IMR-90 (cell line): Measurements from ENCODE around the gene TSR3. TPM values are rescaled to one million over a fixed set of nuclear protein-coding genes. Genes with fewer than 3 reads are reported as not detected.

Source experiments
- ATAC-seq: fragments of 200-7000 bp; cut with Tn5 transposase; 2 replicates; pipeline ENCODE4 v1.9.1; 2020; ENCODE audit warnings: low read depth, mild to moderate bottlenecking, moderate library complexity
- BruUV-seq: library from RNA; stranded (reverse); fragments of 400-500 nt; replicated peaks from 2 replicates; lab custom pipeline; 2021; lab: Mats Ljungman, UMichigan
- CTCF ChIA-PET: fragments of 300-600 bp; formaldehyde crosslinking; extraction: SDS; loops from one replicate; lab custom pipeline; 2021; ENCODE audit warnings: antibody characterized with exemption; lab: Yijun Ruan, JAX
- POLR2A ChIA-PET: fragments of 300-600 bp; sonication (Branson Sonifier 250); formaldehyde crosslinking; loops from one replicate; lab custom pipeline; 2022; ENCODE audit warnings: antibody characterized with exemption; ENCODE audit not compliant: unreplicated experiment; lab: Charles Lee
- DNase-seq: peaks from one replicate; pipeline ENCODE4 v3.0.0; 2013
- H2AFZ ChIP-seq: replicated peaks from 2 replicates; pipeline ENCODE3; 2013; ENCODE audit warnings: low read length, mild to moderate bottlenecking; ENCODE audit not compliant: poor library complexity
- H2AK5ac ChIP-seq: 2 replicates; pipeline ENCODE4 v1.6.1; 2013; ENCODE audit warnings: low read depth, low read length, inconsistent platforms
- H2AK9ac ChIP-seq: replicated peaks from 2 replicates; pipeline ENCODE3; 2013; ENCODE audit warnings: mild to moderate bottlenecking, low read depth, low read length, moderate library complexity; ENCODE audit not compliant: poor library complexity
- H2BK120ac ChIP-seq: 2 replicates; pipeline ENCODE4 v1.6.1; 2013; ENCODE audit warnings: low read depth, low read length, inconsistent platforms
- H2BK15ac ChIP-seq: 3 replicates; pipeline ENCODE4 v1.6.1; 2013; ENCODE audit warnings: low read depth, low read length, inconsistent platforms
- H2BK20ac ChIP-seq: 2 replicates; pipeline ENCODE4 v1.6.1; 2013; ENCODE audit warnings: low read depth, mild to moderate bottlenecking, inconsistent platforms, low read length, moderate library complexity
- H2BK5ac ChIP-seq: 2 replicates; pipeline ENCODE4 v1.6.1; 2013; ENCODE audit warnings: mild to moderate bottlenecking, low read depth, low read length, inconsistent platforms; ENCODE audit not compliant: poor library complexity, severe bottlenecking
- H3K14ac ChIP-seq: replicated peaks from 2 replicates; pipeline ENCODE4 v1.6.1; 2013; ENCODE audit warnings: low read depth, low read length, inconsistent platforms
- H3K18ac ChIP-seq: 2 replicates; pipeline ENCODE4 v1.6.1; 2013; ENCODE audit warnings: low read depth, low read length, control low read depth
- H3K23ac ChIP-seq: 2 replicates; pipeline ENCODE4 v1.6.1; 2013; ENCODE audit warnings: low read depth, low read length, inconsistent platforms
- H3K27ac ChIP-seq: 2 replicates; pipeline ENCODE4 v1.5.1; 2013; ENCODE audit warnings: mild to moderate bottlenecking, control low read depth, low read length; ENCODE audit not compliant: insufficient read depth
- H3K27me3 ChIP-seq: 2 replicates; pipeline ENCODE4 v1.6.1; 2013; ENCODE audit warnings: low read length; ENCODE audit not compliant: control insufficient read depth, insufficient read depth
- H3K36me3 ChIP-seq: 2 replicates; pipeline ENCODE4 v1.6.1; 2013; ENCODE audit warnings: low read length, mixed read lengths; ENCODE audit not compliant: control insufficient read depth, insufficient read depth
- H3K4ac ChIP-seq: 2 replicates; pipeline ENCODE4 v1.6.1; 2013; ENCODE audit warnings: low read depth, low read length, inconsistent platforms
- H3K4me1 ChIP-seq: 2 replicates; pipeline ENCODE4 v1.6.1; 2013; ENCODE audit warnings: low read length, mixed read lengths; ENCODE audit not compliant: control insufficient read depth, insufficient read depth
- H3K4me2 ChIP-seq: 2 replicates; pipeline ENCODE4 v1.6.1; 2013; ENCODE audit warnings: low read depth, mild to moderate bottlenecking, control low read depth, low read length, moderate library complexity
- H3K4me3 ChIP-seq: 2 replicates; pipeline ENCODE4 v1.5.1; 2013; ENCODE audit warnings: low read depth, mild to moderate bottlenecking, control low read depth, low read length, moderate library complexity; ENCODE audit not compliant: insufficient read depth
- H3K56ac ChIP-seq: 2 replicates; pipeline ENCODE4 v1.6.1; 2013; ENCODE audit warnings: low read length, inconsistent platforms; ENCODE audit not compliant: insufficient read depth; ENCODE audit errors: extremely low read depth
- H3K79me1 ChIP-seq, 2 experiments: 2 replicates each; pipeline ENCODE4 v1.6.1; 2013; ENCODE audit warnings: low read length in 2 of 2, inconsistent platforms in 1 of 2, low read depth in 1 of 2
- H3K9ac ChIP-seq: 2 replicates; pipeline ENCODE4 v1.6.1; 2013; ENCODE audit warnings: low read depth, low read length, control low read depth
- H3K9me1 ChIP-seq: 2 replicates; pipeline ENCODE4 v1.6.1; 2013; ENCODE audit warnings: low read length, inconsistent platforms; ENCODE audit not compliant: insufficient read depth
- H3K9me3 ChIP-seq: 2 replicates; pipeline ENCODE4 v1.6.1; 2013; ENCODE audit warnings: low read length; ENCODE audit not compliant: control insufficient read depth, insufficient read depth
- H4K20me1 ChIP-seq: 2 replicates; pipeline ENCODE4 v1.6.1; 2013; ENCODE audit warnings: low read length, inconsistent platforms; ENCODE audit not compliant: insufficient read depth
- H4K5ac ChIP-seq: 2 replicates; pipeline ENCODE4 v1.6.1; 2013; ENCODE audit warnings: mild to moderate bottlenecking, low read depth, low read length, control low read depth
- H4K8ac ChIP-seq, 2 experiments: 2 replicates each; pipeline ENCODE4 v1.6.1; 2013; ENCODE audit warnings: low read depth in 2 of 2, low read length in 2 of 2, control low read depth in 1 of 2, inconsistent platforms in 1 of 2
- H4K91ac ChIP-seq: 2 replicates; pipeline ENCODE4 v1.6.1; 2013; ENCODE audit warnings: low read depth, low read length, inconsistent platforms; ENCODE audit not compliant: insufficient read depth
- BHLHE40 ChIP-seq: fragments of 150-350 bp; IDR thresholded peaks from 2 replicates; pipeline ENCODE4 v1.6.1; 2016; ENCODE audit warnings: mild to moderate bottlenecking, low read depth, low read length
- CTCF ChIP-seq: conservative IDR thresholded peaks from 2 replicates; pipeline ENCODE4 v1.5.1; 2012; ENCODE audit warnings: mild to moderate bottlenecking, low read depth, low read length, improper control_type of control experiment
- ELK1 ChIP-seq: fragments of 150-350 bp; IDR thresholded peaks from 2 replicates; pipeline ENCODE4 v1.6.1; 2016; ENCODE audit warnings: low read depth, mild to moderate bottlenecking, low read length, moderate library complexity, borderline replicate concordance
- FOS ChIP-seq: fragments of 150-350 bp; IDR thresholded peaks from 2 replicates; pipeline ENCODE4 v1.6.1; 2016; ENCODE audit warnings: low read depth, low read length
- MAFK ChIP-seq: IDR thresholded peaks from 2 replicates; pipeline ENCODE4 v1.6.1; 2012; ENCODE audit warnings: low read depth, low read length, improper control_type of control experiment
- MXI1 ChIP-seq: IDR thresholded peaks from 2 replicates; pipeline ENCODE4 v1.6.1; 2012; ENCODE audit warnings: low read depth, mild to moderate bottlenecking, low read length, moderate library complexity, borderline replicate concordance
- NFE2L2 ChIP-seq: fragments of 150-350 bp; IDR thresholded peaks from 2 replicates; pipeline ENCODE4 v1.6.1; 2016; ENCODE audit warnings: low read depth, mild to moderate bottlenecking, low read length
- POLR2A ChIP-seq: IDR thresholded peaks from 2 replicates; pipeline ENCODE4 v1.6.1; 2012; ENCODE audit warnings: mild to moderate bottlenecking, low read depth, low read length
- RAD21 ChIP-seq: IDR thresholded peaks from 2 replicates; pipeline ENCODE4 v1.6.1; 2012; ENCODE audit warnings: low read length, improper control_type of control experiment
- RCOR1 ChIP-seq: IDR thresholded peaks from 2 replicates; pipeline ENCODE4 v1.6.1; 2012; ENCODE audit warnings: mild to moderate bottlenecking, low read length, improper control_type of control experiment; ENCODE audit not compliant: insufficient replicate concordance
- RFX5 ChIP-seq: IDR thresholded peaks from 2 replicates; pipeline ENCODE4 v1.8.0; 2012; ENCODE audit warnings: low read depth, mild to moderate bottlenecking, low read length, moderate library complexity
- SMC3 ChIP-seq: fragments of 150-350 bp; IDR thresholded peaks from 2 replicates; pipeline ENCODE4 v1.6.1; 2016; ENCODE audit warnings: low read depth, mild to moderate bottlenecking, antibody characterized with exemption, low read length, moderate library complexity
- whole genome bisulfite sequencing, 2 experiments: methylation state at CpG; one replicate each; pipeline versions ENCODE4 v1.1.5 to v1.1.7; 2013; ENCODE audit warnings: missing lambda C conversion rate in 2 of 2; ENCODE audit not compliant: insufficient read length in 1 of 2; ENCODE audit errors: extremely low coverage in 2 of 2; 5-methylcytosine and 5-hydroxymethylcytosine counted together
- dilution Hi-C: fragments of 300-500 bp; cut with HindIII; formaldehyde crosslinking; loops from one replicate; pipeline ENCODE4 v1.14.3; 2018; ENCODE audit warnings: low sequenced_read_pairs; ENCODE audit not compliant: unreplicated experiment
- in situ Hi-C: fragments of 300-500 bp; cut with MboI; formaldehyde crosslinking; loops from 3 replicates; pipeline ENCODE4 v1.14.3; 2019; ENCODE audit warnings: low sequenced_read_pairs, inconsistent platforms, mixed read lengths
- intact Hi-C: fragments of 100-400 bp; cut with micrococcal nuclease; formaldehyde crosslinking; loops from 2 replicates; pipeline ENCODE4 v1.10.0; 2022
- polyA plus RNA-seq, 3 experiments: library from polyadenylated mRNA; depleted of rRNA; stranded (reverse); fragments of >200 nt; gene quantifications; 2 replicates each; pipeline ENCODE4 v1.2.3, GENCODE V29; 2012; ENCODE audit warnings: low replicate concordance in 1 of 3
- total RNA-seq: library from RNA; depleted of rRNA; stranded (reverse); fragments of >200 nt; gene quantifications from 2 replicates; pipeline ENCODE4 v1.2.3, GENCODE V29; 2012
- TF ChIP-seq, protein P1 (sequence below): fragments of 150-350 bp; IDR thresholded peaks from 2 replicates; pipeline ENCODE4 v1.6.1; 2017; ENCODE audit warnings: mild to moderate bottlenecking, antibody characterized with exemption, low read length, low read depth

Gene TSR3
- total and polyA plus RNA-seq, 2 of the 4 experiments (the other 2 are of a cell fraction): 38.0 to 52.9 TPM

DNA sequence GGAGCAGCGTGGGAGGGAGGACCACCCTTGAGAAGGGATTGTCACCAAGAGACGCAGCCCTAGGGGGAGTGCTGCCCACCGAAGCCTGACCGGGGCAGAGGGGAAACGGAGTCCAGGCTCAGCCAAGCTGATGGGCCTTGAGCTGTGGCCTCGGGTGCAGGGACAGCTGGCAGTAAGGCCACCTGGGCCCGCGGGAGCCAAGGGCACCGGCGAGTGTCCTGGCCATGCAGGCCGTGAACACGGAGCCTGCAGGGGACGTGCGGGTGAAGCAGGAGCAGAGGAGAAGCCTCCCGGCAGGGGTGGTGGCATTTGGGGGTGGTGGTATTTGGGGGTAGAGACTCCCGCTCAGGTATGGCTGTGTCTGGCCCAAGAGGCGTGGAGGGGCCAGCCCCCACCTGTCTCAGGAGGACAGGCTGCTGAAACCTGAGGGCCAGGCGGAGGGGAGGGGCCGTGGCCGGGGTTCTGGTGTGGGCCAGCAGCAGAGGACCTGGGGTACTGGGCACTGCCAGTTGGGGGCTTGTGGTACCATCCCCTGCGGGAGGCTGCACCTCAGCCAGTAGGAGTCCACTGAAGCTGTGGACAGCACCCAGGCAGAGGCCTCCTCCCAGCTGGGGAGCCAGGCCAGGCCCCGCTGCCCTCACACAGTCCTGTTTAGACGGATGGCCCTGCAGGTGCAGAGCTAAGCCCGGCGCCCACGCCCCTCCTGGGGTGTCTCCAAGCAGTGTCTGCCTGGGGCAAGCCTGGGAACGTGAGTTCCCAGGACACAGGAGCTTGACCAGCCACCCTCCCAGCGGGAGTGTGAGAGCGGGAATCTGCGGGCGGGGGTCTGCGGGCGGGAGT lies 4.6 kb upstream of the TSR3 start (continued):
- TF ChIP-seq RCOR1: no peak

DNA sequence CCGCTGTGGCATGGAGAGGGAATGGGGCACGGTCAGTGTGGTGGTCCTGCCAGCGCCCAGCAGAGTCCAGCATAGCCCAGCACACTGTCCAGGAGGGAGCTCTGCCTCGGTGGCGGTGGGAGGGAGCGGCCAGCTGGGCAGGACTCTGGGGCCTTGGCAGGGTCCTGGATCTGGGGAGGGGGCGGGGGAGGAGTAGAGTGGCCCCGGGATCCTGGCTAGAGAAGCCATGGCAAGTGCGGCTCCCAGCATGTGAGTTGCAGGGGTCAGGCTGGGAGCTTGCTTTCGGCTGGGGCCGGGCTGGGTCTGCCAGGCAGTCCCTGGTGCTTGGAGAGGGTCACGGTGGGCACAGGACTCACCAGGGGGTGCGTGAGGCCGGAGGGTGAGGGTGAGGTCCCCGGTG lies 3.9 kb upstream of the TSR3 start:
- no peak for DNase-seq
- intact Hi-C loops: no loop called here
- TF ChIP-seq POLR2A (no peak), BHLHE40 (no peak), FOS (no peak), MAFK (no peak), RCOR1 (no peak), RFX5 (no peak), CTCF (no peak), MXI1 (no peak), ELK1 (no peak), NFE2L2 (no peak), SMC3 (no peak), RAD21 (no peak)
- TF ChIP-seq, protein P1, sequence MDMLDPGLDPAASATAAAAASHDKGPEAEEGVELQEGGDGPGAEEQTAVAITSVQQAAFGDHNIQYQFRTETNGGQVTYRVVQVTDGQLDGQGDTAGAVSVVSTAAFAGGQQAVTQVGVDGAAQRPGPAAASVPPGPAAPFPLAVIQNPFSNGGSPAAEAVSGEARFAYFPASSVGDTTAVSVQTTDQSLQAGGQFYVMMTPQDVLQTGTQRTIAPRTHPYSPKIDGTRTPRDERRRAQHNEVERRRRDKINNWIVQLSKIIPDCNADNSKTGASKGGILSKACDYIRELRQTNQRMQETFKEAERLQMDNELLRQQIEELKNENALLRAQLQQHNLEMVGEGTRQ: no peak

More for the DNA sequence above, 3.9 kb upstream of the TSR3 start:
- Histone ChIP-seq H3K36me3 (peaks cover 4% of the 10 kb centered on the region; the same call in 1 of the 2 replicates), H4K20me1 (peaks cover 34% of the 10 kb centered on the region), H4K8ac (no peak overlapping the region), H3K9me3 (no peaks in the 10 kb centered on the region), H3K56ac (no peak overlapping the region), H3K9ac (no peak overlapping the region), H4K91ac (no peak overlapping the region), H3K79me1 (peaks cover 30 to 84% of the 10 kb centered on the region in 2 experiments), H3K4ac (no peak overlapping the region), H2AK5ac (no peak overlapping the region), H3K14ac (no peak overlapping the region), H2BK120ac (no peak overlapping the region), H2AK9ac (no peak overlapping the region), H3K27ac (no peak overlapping the region), H2BK5ac (no peak overlapping the region), H3K4me1 (peaks cover 12% of the 10 kb centered on the region), H2BK20ac (no peak overlapping the region), H2AFZ (no peak overlapping the region), H3K4me2 (no peak overlapping the region), H3K23ac (no peak overlapping the region), H3K4me3 (no peak overlapping the region), H3K9me1 (peaks cover 7% of the 10 kb centered on the region), H2BK15ac (no peak overlapping the region), H3K27me3 (no peaks in the 10 kb centered on the region), H4K5ac (no peak overlapping the region), H3K18ac (no peak overlapping the region)
- 83% methylated on average over 7 of the region's 15 CpGs; no CpG with 5 or more reads in 1 of the 2 experiments for WGBS, 2 experiments
- CTCF ChIA-PET: no interaction called here
- BruUV-seq: no TSS peak
- POLR2A ChIA-PET: no interaction called here
- dilution Hi-C loops (no loop called here), in situ Hi-C loops (no loop called here)
- ATAC-seq: no peak
